GM18499 (cell line): ENCODE measurements around the gene CISD1.
"Not testable (repeated sequence)": the region's sequence is repeated elsewhere in the genome, so short reads cannot be mapped to it uniquely, and the experiment has no call there.

ENCODE experiments used
- ATAC-seq: cut with Tn5 transposase; IDR thresholded peaks from one replicate; pipeline ENCODE4 v1.9.1; 2021; ENCODE audit warnings: moderate number of reproducible peaks; ENCODE audit not compliant: insufficient read depth, unreplicated experiment

The CISD1 gene

GRCh38 chr10:58268946-58269781, at the start of gene CISD1:
Gene CISD1 (plus strand): TSS chr10:58269162. CDS start chr10:58269274, 112 bp downstream.
- ATAC-seq, result peak; percentile 52

GRCh38 chr10:58219875-58220274, 49.1 kb upstream of the CISD1 start:
- no peak for ATAC-seq

- no peak for ATAC-seq
Observed at GRCh38 chr10:58220769-58221451, 48.1 kb upstream of the CISD1 start.

GRCh38 chr10:58225654-58226053, 43.3 kb upstream of the CISD1 start:
- ATAC-seq, result no peak

GRCh38 chr10:58229856-58230255, 39.1 kb upstream of the CISD1 start:
- ATAC-seq, result not testable (repeated sequence)

GRCh38 chr10:58237014-58237834, 31.7 kb upstream of the CISD1 start:
- ATAC-seq, result no peak

- ATAC-seq, result no peak
Observed at GRCh38 chr10:58239561-58240169, 29.3 kb upstream of the CISD1 start.

GRCh38 chr10:58240531-58240930, 28.4 kb upstream of the CISD1 start:
- ATAC-seq, result no peak

GRCh38 chr10:58241346-58241745, 27.6 kb upstream of the CISD1 start:
- ATAC-seq, result no peak

GRCh38 chr10:58243269-58243668, 25.7 kb upstream of the CISD1 start:
- ATAC-seq, result no peak

- ATAC-seq, result not testable (repeated sequence)
Observed at GRCh38 chr10:58243801-58244200, 25.2 kb upstream of the CISD1 start.

GRCh38 chr10:58244242-58244641, 24.7 kb upstream of the CISD1 start:
- not testable (repeated sequence) for ATAC-seq

GRCh38 chr10:58244666-58245065, 24.3 kb upstream of the CISD1 start:
- ATAC-seq, result not testable (repeated sequence)

GRCh38 chr10:58253184-58253583, 15.8 kb upstream of the CISD1 start:
- ATAC-seq, result no peak

GRCh38 chr10:58254644-58255043, 14.3 kb upstream of the CISD1 start:
- ATAC-seq, result no peak

GRCh38 chr10:58256013-58256780, 12.8 kb upstream of the CISD1 start:
- not testable (repeated sequence) for ATAC-seq

GRCh38 chr10:58258977-58259692, 9.8 kb upstream of the CISD1 start:
- ATAC-seq, result no peak

GRCh38 chr10:58260334-58260733, 8.6 kb upstream of the CISD1 start:
- no peak for ATAC-seq

GRCh38 chr10:58262766-58263165, 6.2 kb upstream of the CISD1 start:
- ATAC-seq, result no peak
